HFF-Myc (cell line): ENCODE measurements around the gene HSD17B3.

ENCODE experiments used
- DNase-seq: peaks from one replicate; pipeline ENCODE4 v3.0.0-alpha.2; 2011; ENCODE audit warnings: low read depth; ENCODE audit errors: extremely low read depth
- H3K4me3 ChIP-seq: replicated peaks from 2 replicates; pipeline ENCODE4 v1.5.1; 2011; ENCODE audit warnings: low read depth, mild to moderate bottlenecking, control low read depth, low read length
- TF ChIP-seq, protein P1 (sequence below): IDR thresholded peaks from 2 replicates; pipeline ENCODE4 v1.5.1; 2012; ENCODE audit warnings: mild to moderate bottlenecking, low read depth, low read length, control low read depth; ENCODE audit errors: missing control alignments

The HSD17B3 gene

DNA sequence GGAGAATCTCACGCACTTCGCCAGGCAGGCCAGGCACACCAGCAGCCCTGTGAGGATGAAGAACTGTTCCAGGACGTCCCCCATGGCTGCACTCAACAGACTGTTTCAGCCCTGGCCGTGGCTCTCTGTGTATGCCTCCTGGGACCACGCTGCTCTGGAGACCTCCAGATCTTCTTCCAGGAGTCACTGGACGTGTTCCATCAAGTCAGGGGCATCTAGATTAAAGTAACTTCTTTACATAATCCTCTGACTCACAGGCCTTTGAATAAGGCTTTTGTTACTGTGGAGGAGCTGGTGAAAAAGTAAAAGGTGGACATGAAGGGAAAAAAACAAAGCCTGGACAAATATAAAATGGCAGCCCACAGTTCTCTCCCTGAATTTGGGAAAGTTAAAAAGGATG lies at the start of gene HSD17B3:
TSS of gene HSD17B3 (minus strand) at position 156 of the 400 bp plus-strand sequence. CDS start at position 84, 72 bp downstream.
- H3K4me3 ChIP-seq = no peak within 1 kb of the TSS
- TF ChIP-seq, protein P1, sequence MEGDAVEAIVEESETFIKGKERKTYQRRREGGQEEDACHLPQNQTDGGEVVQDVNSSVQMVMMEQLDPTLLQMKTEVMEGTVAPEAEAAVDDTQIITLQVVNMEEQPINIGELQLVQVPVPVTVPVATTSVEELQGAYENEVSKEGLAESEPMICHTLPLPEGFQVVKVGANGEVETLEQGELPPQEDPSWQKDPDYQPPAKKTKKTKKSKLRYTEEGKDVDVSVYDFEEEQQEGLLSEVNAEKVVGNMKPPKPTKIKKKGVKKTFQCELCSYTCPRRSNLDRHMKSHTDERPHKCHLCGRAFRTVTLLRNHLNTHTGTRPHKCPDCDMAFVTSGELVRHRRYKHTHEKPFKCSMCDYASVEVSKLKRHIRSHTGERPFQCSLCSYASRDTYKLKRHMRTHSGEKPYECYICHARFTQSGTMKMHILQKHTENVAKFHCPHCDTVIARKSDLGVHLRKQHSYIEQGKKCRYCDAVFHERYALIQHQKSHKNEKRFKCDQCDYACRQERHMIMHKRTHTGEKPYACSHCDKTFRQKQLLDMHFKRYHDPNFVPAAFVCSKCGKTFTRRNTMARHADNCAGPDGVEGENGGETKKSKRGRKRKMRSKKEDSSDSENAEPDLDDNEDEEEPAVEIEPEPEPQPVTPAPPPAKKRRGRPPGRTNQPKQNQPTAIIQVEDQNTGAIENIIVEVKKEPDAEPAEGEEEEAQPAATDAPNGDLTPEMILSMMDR = no peak
- no peak for DNase-seq

DNA sequence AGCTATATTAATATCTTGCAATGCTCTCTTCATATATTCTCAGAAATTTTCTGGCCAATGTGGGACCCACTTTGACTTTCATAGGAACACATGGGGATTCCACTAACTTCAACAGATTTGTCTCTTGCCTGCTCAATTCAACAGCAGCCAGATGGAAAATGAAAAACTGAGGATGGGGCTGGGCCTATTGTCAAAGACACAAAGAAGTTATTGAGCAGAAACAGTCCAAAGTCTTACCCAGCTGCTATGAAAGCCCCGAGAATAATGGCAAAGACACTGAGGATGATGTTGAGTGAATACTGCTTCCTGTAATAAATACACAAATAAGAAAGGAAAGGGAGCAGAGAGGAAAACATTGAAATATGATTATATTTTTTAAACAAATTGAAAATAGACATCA lies 48.9 kb upstream of the HSD17B3 start:
- no peak for DNase-seq
- TF ChIP-seq, protein P1 = no peak
- H3K4me3 ChIP-seq = no peak overlapping the region

DNA sequence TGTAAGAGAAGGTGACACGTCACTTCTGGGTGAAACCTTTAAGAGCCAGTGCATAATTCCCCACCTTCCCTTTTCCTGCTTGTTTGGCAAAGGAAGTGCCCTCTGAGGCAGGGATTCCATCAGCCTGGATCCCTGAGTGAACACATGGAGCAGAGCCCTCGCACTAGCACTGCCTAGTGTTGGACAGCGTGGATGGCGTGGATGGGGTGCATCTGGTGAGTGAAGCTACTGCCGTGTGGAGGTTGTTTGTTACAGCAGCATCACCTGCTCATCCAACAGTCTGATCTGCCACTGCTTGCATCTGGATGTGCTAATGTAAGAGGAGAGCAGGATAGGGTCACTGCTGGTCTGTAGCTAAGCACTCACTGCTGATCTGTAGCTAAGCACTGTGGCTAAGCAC lies 46.3 kb upstream of the HSD17B3 start:
- no peak overlapping the region for H3K4me3 ChIP-seq
- no peak for DNase-seq
- TF ChIP-seq, protein P1 = no peak

DNA sequence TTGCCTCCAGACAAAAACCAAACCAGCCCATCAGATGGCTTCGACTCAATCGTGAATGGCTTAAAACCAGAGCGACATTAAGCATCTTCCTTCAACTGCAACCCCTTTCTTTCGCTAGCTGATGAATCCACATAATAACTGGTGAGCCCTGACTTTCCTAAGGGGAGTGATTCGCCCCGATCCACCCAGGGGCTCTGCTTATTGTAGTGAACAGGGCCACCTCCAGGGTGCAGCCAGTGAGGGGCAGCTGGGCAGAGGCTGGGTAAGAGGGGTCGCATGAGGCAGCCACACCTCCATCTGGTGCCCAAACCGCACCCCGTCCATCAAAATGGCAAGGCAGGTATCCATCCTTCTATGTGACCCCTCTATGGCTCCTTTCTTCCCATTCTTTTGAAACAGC lies 43.6 kb upstream of the HSD17B3 start:
- no peak for DNase-seq
- TF ChIP-seq, protein P1 = no peak

DNA sequence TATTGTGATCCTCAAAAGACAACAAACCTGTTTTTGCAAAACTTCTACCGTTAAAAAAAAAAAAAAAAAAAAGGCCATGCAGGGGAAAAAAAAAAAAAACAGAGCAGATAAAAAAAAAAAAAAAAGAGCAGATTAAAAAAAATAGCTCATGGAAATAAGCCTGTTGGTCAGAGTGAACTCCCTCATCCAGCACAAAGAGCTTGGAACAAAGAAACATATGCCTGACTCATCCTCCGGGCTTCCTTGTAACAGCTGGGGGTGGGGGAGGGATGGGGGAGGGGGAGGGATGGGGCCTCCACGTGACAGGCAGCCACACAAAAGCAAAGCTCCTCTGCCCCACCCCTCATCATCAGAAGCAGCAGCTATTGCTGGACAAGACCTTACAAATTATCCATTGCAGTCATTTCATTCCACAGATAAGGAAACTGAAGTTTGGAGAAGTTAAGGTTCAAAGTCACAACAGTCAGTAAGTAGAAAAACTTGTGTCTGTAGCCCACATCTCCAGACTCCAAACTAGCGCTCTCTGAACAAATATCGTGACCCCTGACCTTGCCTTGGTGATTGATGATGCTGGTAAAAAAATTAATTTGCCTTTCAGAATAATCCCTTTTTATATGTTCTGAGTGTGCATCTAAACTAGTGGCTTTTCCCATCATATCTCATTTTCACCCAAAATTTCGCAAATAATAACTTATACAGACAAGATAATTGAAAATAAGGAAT lies 42.6 kb upstream of the HSD17B3 start:
- H3K4me3 ChIP-seq = no peak overlapping the region
- DNase-seq = peak; percentile 92
- TF ChIP-seq, protein P1 = no peak

More for the DNA sequence above, 43.6 kb upstream of the HSD17B3 start:
- no peak overlapping the region for H3K4me3 ChIP-seq

DNA sequence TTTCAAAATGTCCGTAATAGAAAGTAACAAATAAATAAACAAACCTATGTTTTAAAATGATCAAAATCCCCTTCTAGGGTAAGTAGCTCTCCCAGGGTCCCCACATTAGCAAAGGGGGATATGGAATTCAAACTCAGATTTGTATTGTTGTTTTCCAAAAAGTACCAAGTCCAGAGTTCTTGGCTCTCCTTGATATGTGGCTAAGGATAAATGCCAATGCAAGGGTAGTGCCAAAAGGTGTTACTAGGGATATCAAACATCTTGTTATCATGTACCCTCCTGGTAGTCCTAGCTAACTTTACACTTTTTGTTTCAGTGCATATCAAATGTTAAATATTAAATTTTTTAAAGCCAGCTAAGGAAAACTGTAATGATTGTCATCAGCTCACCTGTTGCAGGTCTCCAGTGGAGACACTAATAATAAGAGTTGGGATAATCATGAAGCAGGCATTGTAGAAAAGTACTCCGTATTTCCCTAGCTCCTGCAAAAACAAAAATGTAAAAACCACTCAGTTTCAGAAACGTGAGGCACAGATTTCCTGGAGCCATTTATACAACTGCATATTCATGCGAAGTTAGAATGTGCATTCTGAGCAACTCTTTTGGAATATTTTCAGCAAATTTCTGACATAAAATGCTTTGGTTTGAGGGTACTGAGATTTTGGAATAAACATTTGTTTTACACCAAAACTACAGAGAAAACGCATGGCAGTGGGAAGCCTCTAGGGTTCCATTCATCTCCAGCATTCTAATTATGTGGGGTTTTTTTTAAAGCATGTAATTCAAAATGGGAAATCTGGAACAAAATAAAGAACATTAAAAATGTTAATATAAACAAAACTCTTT lies 41.8 kb upstream of the HSD17B3 start:
- DNase-seq = no peak
- TF ChIP-seq, protein P1 = no peak
- no peak overlapping the region for H3K4me3 ChIP-seq
